Upper lobe of left lung (tissue), 6 donors: Measurements from ENCODE around the gene AFF3. TPM values are rescaled to one million over a fixed set of nuclear protein-coding genes. Genes with fewer than 3 reads are reported as not detected.

ENCODE experiments used
- ATAC-seq, 2 donors: fragments of 200-7000 bp; cut with Tn5 transposase; one replicate each; pipeline ENCODE4 v1.9.1; 2022; ENCODE audit warnings: mild to moderate bottlenecking in 2 of 2, moderate library complexity in 2 of 2; ENCODE audit not compliant: low FRiP score in 2 of 2
- DNase-seq, 2 donors: peaks; one replicate each; pipeline ENCODE4 v3.0.0-alpha.2; 2019 to 2020
- H3K27ac ChIP-seq, 4 donors: fragments of 200-600 bp; sonication (generic); one replicate each; pipeline ENCODE4 v1.5.1; 2016 to 2019
- H3K27me3 ChIP-seq, 4 donors: fragments of 200-600 bp; sonication (generic); one replicate each; pipeline ENCODE4 v1.5.1; 2017 to 2019
- H3K36me3 ChIP-seq, 4 donors: fragments of 200-600 bp; sonication (generic); one replicate each; pipeline ENCODE4 v1.5.1; 2016 to 2019
- H3K4me1 ChIP-seq, 4 donors: fragments of 200-600 bp; sonication (generic); one replicate each; pipeline ENCODE4 v1.5.1; 2018 to 2019
- H3K4me3 ChIP-seq, 4 donors: fragments of 200-600 bp; sonication (generic); one replicate each; pipeline ENCODE4 v1.5.1; 2017 to 2019; ENCODE audit warnings: mild to moderate bottlenecking in 2 of 4, moderate library complexity in 1 of 4
- H3K9me3 ChIP-seq, 4 donors: fragments of 200-600 bp; sonication (generic); one replicate each; pipeline ENCODE4 v1.5.1; 2018 to 2019
- CTCF ChIP-seq, 6 experiments: fragments of 450-650 bp in 4 of 6; fragments of 200-600 bp in 2 of 6; sonication (generic) in 2 of 6; IDR thresholded peaks; one replicate each; pipeline ENCODE4 v1.5.1; 2016 to 2019; ENCODE audit warnings: antibody characterized with exemption in 6 of 6
- EP300 ChIP-seq, 4 donors: sonication (generic); formaldehyde crosslinking; IDR thresholded peaks; one replicate each; pipeline ENCODE4 v1.5.1; 2017; ENCODE audit warnings: antibody characterized with exemption in 4 of 4, control low read depth in 2 of 4
- POLR2A ChIP-seq, 4 donors: fragments of 450-650 bp; IDR thresholded peaks; one replicate each; pipeline ENCODE4 v1.5.1; 2016 to 2017; ENCODE audit warnings: antibody characterized with exemption in 4 of 4, mild to moderate bottlenecking in 2 of 4
- POLR2AphosphoS5 ChIP-seq, 2 donors: sonication (generic); formaldehyde crosslinking; IDR thresholded peaks; one replicate each; pipeline ENCODE4 v1.5.1; 2017; ENCODE audit warnings: antibody characterized with exemption in 2 of 2
- WGBS, 2 donors: methylation state at CpG; one replicate each; pipeline ENCODE4 v1.1.5; 2017 to 2018; 5-methylcytosine and 5-hydroxymethylcytosine counted together
- total RNA-seq, 6 donors: library from RNA; depleted of rRNA in 4 of 6; stranded (reverse); fragments of >200 nt in 4 of 6; gene quantifications; one replicate each; pipeline versions ENCODE4 v1.1.0 to v1.2.1, GENCODE V29; 2016 to 2021
- donor health status: DM: no; HTN: no; CAD: no; lungs with moderate emphysema.
- donor health status: DM: no; HTN: yes; CAD: no; lungs with severe emphysema.

AFF3 gene
- total RNA-seq, 6 donors from 2014 or later: 21.0 to 195 (median 47.9) TPM

DNA sequence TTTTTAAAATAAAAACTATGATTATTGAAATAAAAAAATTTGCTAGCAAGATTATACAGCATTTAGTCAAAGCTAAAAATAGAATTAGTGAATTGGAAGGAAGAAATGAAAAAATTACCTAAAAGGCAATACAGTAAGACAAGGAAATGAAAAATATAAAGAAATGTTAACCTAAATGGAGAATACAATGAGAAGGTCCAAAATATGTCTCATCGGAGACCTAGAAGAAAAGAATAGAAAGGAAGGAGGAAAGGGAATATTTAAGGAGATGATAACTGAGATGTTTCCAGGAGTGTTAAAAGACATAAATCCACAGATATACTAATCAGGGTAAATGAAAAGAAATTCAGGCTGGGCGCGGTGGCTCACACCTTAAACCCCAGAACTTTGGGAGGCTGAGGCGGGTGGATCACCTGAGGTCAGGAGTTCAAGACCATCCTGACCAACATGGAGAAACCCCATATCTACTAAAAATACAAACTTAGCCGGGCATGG, 78.9 kb downstream of the AFF3 start:
- 84 to 98% methylated on average over 5 of the region's 5 CpGs for WGBS, 2 donors
- no peak for ATAC-seq

GRCh38 chr2:100062336-100062735, 80.1 kb downstream of the AFF3 start:
- no peak for DNase-seq
- Histone ChIP-seq H3K4me1 (peaks cover 13 to 24% (median 17%) of the 10 kb centered on the region in 4 donors), H3K4me3 (no peak overlapping the region), H3K27me3 (no peaks in the 10 kb centered on the region), H3K36me3 (no peaks in the 10 kb centered on the region), H3K9me3 (no peaks in the 10 kb centered on the region), H3K27ac (no peak overlapping the region)
- 81 to 87% methylated on average over 5 of the region's 5 CpGs for WGBS, 2 donors
- no peak for ATAC-seq
- TF ChIP-seq CTCF (IDR thresholded peaks at IDR 0.05) (no peak), POLR2AphosphoS5 (IDR thresholded peaks at IDR 0.05) (no peak), POLR2A (IDR thresholded peaks at IDR 0.05) (no peak), EP300 (IDR thresholded peaks at IDR 0.05) (no peak)

More for the DNA sequence above, 78.9 kb downstream of the AFF3 start:
- Histone ChIP-seq H3K9me3 (no peaks in the 10 kb centered on the region), H3K4me1 (peaks cover 19 to 33% (median 21%) of the 10 kb centered on the region in 4 donors), H3K27me3 (no peaks in the 10 kb centered on the region), H3K27ac (no peak overlapping the region), H3K4me3 (no peak overlapping the region), H3K36me3 (no peaks in the 10 kb centered on the region)
- no peak for TF ChIP-seq EP300 (IDR thresholded peaks at IDR 0.05)
- TF ChIP-seq POLR2AphosphoS5 (IDR thresholded peaks at IDR 0.05): no peak
- TF ChIP-seq POLR2A (IDR thresholded peaks at IDR 0.05): no peak
- no peak for TF ChIP-seq CTCF (IDR thresholded peaks at IDR 0.05)
- no peak for DNase-seq

- WGBS, 2 donors: 83 to 85% methylated on average over 4 of the region's 4 CpGs
- Histone ChIP-seq H3K4me3 (no peak overlapping the region), H3K27ac (no peak overlapping the region), H3K4me1 (peaks cover 3 to 14% (median 9%) of the 10 kb centered on the region in 4 donors), H3K9me3 (no peaks in the 10 kb centered on the region), H3K36me3 (no peaks in the 10 kb centered on the region), H3K27me3 (no peaks in the 10 kb centered on the region)
- TF ChIP-seq POLR2AphosphoS5 (IDR thresholded peaks at IDR 0.05) (no peak), POLR2A (IDR thresholded peaks at IDR 0.05) (no peak), CTCF (IDR thresholded peaks at IDR 0.05) (no peak), EP300 (IDR thresholded peaks at IDR 0.05) (no peak)
- ATAC-seq: no peak
- DNase-seq: no peak
Observed at GRCh38 chr2:100060875-100061274, 81.5 kb downstream of the AFF3 start.

GRCh38 chr2:100059638-100060037, 82.8 kb downstream of the AFF3 start:
- Histone ChIP-seq H3K4me1 (peaks cover 2 to 11% (median 4%) of the 10 kb centered on the region in 4 donors), H3K9me3 (no peaks in the 10 kb centered on the region), H3K27me3 (no peaks in the 10 kb centered on the region), H3K36me3 (no peaks in the 10 kb centered on the region), H3K27ac (no peak overlapping the region), H3K4me3 (no peak overlapping the region)
- TF ChIP-seq POLR2AphosphoS5 (IDR thresholded peaks at IDR 0.05): no peak
- no peak for TF ChIP-seq CTCF (IDR thresholded peaks at IDR 0.05)
- TF ChIP-seq POLR2A (IDR thresholded peaks at IDR 0.05): no peak
- no peak for TF ChIP-seq EP300 (IDR thresholded peaks at IDR 0.05)
- DNase-seq (no peak), ATAC-seq (no peak)
- 89 to 95% methylated on average over 4 of the region's 4 CpGs for WGBS, 2 donors

DNA sequence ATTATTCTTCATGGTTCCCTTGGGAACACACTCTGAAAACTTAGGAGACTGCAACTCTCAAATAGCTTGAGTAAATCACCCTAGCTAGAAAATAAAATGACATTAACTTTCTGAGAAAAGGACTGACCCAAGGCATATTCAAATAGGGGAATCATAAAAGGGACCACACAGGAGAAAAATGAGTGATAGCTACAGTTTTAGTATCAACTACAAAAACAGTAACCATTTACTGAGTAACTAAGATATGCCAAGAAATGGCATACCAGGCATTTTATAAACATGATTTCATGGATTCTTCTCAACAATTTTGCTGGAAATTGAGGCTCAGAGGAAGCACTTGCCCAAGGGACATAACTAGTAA, 84.5 kb downstream of the AFF3 start:
- TF ChIP-seq EP300 (IDR thresholded peaks at IDR 0.05) (no peak), POLR2AphosphoS5 (IDR thresholded peaks at IDR 0.05) (no peak), POLR2A (IDR thresholded peaks at IDR 0.05) (no peak), CTCF (IDR thresholded peaks at IDR 0.05) (no peak)
- DNase-seq (no peak), ATAC-seq (no peak)
- Histone ChIP-seq H3K4me3 (no peak overlapping the region), H3K4me1 (peaks cover 2 to 13% (median 11%) of the 10 kb centered on the region in 4 donors), H3K9me3 (no peaks in the 10 kb centered on the region), H3K36me3 (no peaks in the 10 kb centered on the region), H3K27me3 (no peaks in the 10 kb centered on the region), H3K27ac (no peak overlapping the region)
